ENCODE results near the gene SUZ12. TPM values are rescaled to one million over a fixed set of nuclear protein-coding genes. Genes with fewer than 3 reads are reported as not detected.
A peak's percentile ranks its signal among the peaks of the same experiment; 100 is the strongest.

The SUZ12 gene
- total and polyA plus RNA-seq, 9 of the 15 experiments (the other 6 are each of a cell fraction or from before 2014, with no cell fraction given): 19.5 to 64.3 (median 47.2) TPM

- TF ChIP-seq NFIX (CRISPR knock-in tag; IDR thresholded peaks at IDR 0.05; ENCODE audit: low read depth): no peak
- peak; percentile 49; the same call in 1 of the 2 replicates for TF ChIP-seq KLF16 (IDR thresholded peaks at IDR 0.05)
- TF ChIP-seq TFE3 (CRISPR knock-in tag; IDR thresholded peaks at IDR 0.05): peak; percentile 96
- no peak for TF ChIP-seq RBM34 (IDR thresholded peaks at IDR 0.05; ENCODE audit: borderline replicate concordance, insufficient read depth, low read length)
- peak; percentile 59 for TF ChIP-seq MTA3 (IDR thresholded peaks at IDR 0.05; ENCODE audit: borderline replicate concordance)
- peak; percentile 73 for TF ChIP-seq RBFOX2 (IDR thresholded peaks at IDR 0.05; ENCODE audit: low read depth, low read length)
- TF ChIP-seq U2AF1 (optimal IDR thresholded peaks at IDR 0.05; ENCODE audit: low read depth, low read length): peak; percentile 61
- no peak for TF ChIP-seq TBL1XR1 (IDR thresholded peaks at IDR 0.05; ENCODE audit: low read length in 2 of 2)
- TF ChIP-seq VEZF1 (CRISPR knock-in tag; IDR thresholded peaks at IDR 0.05): peak; percentile 59
- peak; percentile 18; the same call in 1 of the 2 replicates for TF ChIP-seq ZEB2 (IDR thresholded peaks at IDR 0.05)
- TF ChIP-seq CREB3L1 (IDR thresholded peaks at IDR 0.05; ENCODE audit: borderline replicate concordance, low read depth): no peak
- peak; percentile 77 to 97; a peak in 3 of 4 replicates for TF ChIP-seq MAZ (CRISPR knock-in tag; conservative IDR thresholded peaks at IDR 0.05 in 1 of 2, IDR thresholded peaks at IDR 0.05 in 1 of 2)
- peak; percentile 36; the same call in 1 of the 2 replicates for TF ChIP-seq GABPB1 (CRISPR knock-in tag; IDR thresholded peaks at IDR 0.05)
- TF ChIP-seq FIP1L1 (IDR thresholded peaks at IDR 0.05; ENCODE audit: low read depth, low read length, poor library complexity, severe bottlenecking): peak; percentile 67
- TF ChIP-seq KLF6 (CRISPR knock-in tag; IDR thresholded peaks at IDR 0.05; ENCODE audit: borderline replicate concordance): peak; percentile 76; the same call in 1 of the 2 replicates
- peak; percentile 89 for TF ChIP-seq CXXC5 (CRISPR knock-in tag; IDR thresholded peaks at IDR 0.05)
- TF ChIP-seq SLC30A9 (CRISPR knock-in tag; IDR thresholded peaks at IDR 0.05): no peak
- TF ChIP-seq ZNF212 (CRISPR knock-in tag; IDR thresholded peaks at IDR 0.05): no peak
- TF ChIP-seq ZNF584 (CRISPR knock-in tag; IDR thresholded peaks at IDR 0.05; ENCODE audit: low read depth): no peak
- TF ChIP-seq CGGBP1 (CRISPR knock-in tag; IDR thresholded peaks at IDR 0.05): no peak; the same call in 1 of the 2 replicates
- TF ChIP-seq EGR1 (conservative IDR thresholded peaks at IDR 0.05): peak; percentile 92
- peak; percentile 49 for TF ChIP-seq HMGN3 (IDR thresholded peaks at IDR 0.05; ENCODE audit: borderline replicate concordance, extremely low read depth, insufficient read length, low read depth, low read length)
- TF ChIP-seq SRSF3 (IDR thresholded peaks at IDR 0.05; ENCODE audit: insufficient read depth, low read length): no peak
- TF ChIP-seq HDAC1 (IDR thresholded peaks at IDR 0.05): peak in 1 of 2 experiments; percentile 76; a peak in 2 of 4 replicates
- no peak for TF ChIP-seq KAT8 (IDR thresholded peaks at IDR 0.05; ENCODE audit: low read depth)
Measured at GRCh38 chr17:32006957-32007462, 70.2 kb downstream of the SUZ12 start, which contains the start of gene LRRC37B (continued).

All from K562 (cell line).